Fibroblast of gingiva (primary cell): ENCODE measurements around the gene DGKA.
"Not testable (repeated sequence)": the region's sequence is repeated elsewhere in the genome, so short reads cannot be mapped to it uniquely, and the experiment has no call there.

Experiments
- DNase-seq: peaks from one replicate; pipeline ENCODE4 v3.0.0-alpha.2; 2011; ENCODE audit warnings: low read depth

The DGKA gene

GRCh38 chr12:55930771-55931316 is at the start of gene DGKA:
Gene DGKA (plus strand): TSS chr12:55931162. CDS start chr12:55936504, 5,342 bp downstream.
- DNase-seq, result peak; percentile 82

- DNase-seq, result no peak
Measured at GRCh38 chr12:55885113-55885512, 45.8 kb upstream of the DGKA start.

GRCh38 chr12:55891310-55891709 is 39.7 kb upstream of the DGKA start:
- no peak for DNase-seq

GRCh38 chr12:55893723-55894122 is 37.2 kb upstream of the DGKA start:
- DNase-seq, result no peak

- peak; percentile 14 for DNase-seq
Measured at GRCh38 chr12:55899082-55899481, 31.9 kb upstream of the DGKA start.

- DNase-seq, result no peak
Measured at GRCh38 chr12:55901881-55902490, 29.0 kb upstream of the DGKA start.

- peak; percentile 43 for DNase-seq
Measured at GRCh38 chr12:55906056-55906455, 24.9 kb upstream of the DGKA start.

- DNase-seq, result no peak
Measured at GRCh38 chr12:55908726-55909512, 22.0 kb upstream of the DGKA start.

- no peak for DNase-seq
Measured at GRCh38 chr12:55909513-55909884, 21.5 kb upstream of the DGKA start.

- DNase-seq, result no peak
Measured at GRCh38 chr12:55912908-55913307, 18.1 kb upstream of the DGKA start.

- no peak for DNase-seq
Measured at GRCh38 chr12:55915482-55915859, 15.5 kb upstream of the DGKA start.

GRCh38 chr12:55919032-55919431 is 11.9 kb upstream of the DGKA start:
- not testable (repeated sequence) for DNase-seq

GRCh38 chr12:55922126-55922525 is 8.8 kb upstream of the DGKA start:
- DNase-seq, result no peak

GRCh38 chr12:55923648-55924047 is 7.3 kb upstream of the DGKA start:
- not testable (repeated sequence) for DNase-seq

- DNase-seq, result no peak
Measured at GRCh38 chr12:55925371-55925770, 5.6 kb upstream of the DGKA start.

- DNase-seq, result no peak
Measured at GRCh38 chr12:55925870-55926737, 4.9 kb upstream of the DGKA start.

GRCh38 chr12:55926738-55927587 is 4.0 kb upstream of the DGKA start:
- DNase-seq, result peak; percentile 91

- DNase-seq, result peak; percentile 88
Measured at GRCh38 chr12:55927588-55928502, 3.1 kb upstream of the DGKA start, which contains the start of gene PYM1. Gene PYM1 (minus strand): TSS chr12:55927894. CDS start chr12:55927761, 133 bp downstream.

- no peak for DNase-seq
Measured at GRCh38 chr12:55929306-55929791, 1.6 kb upstream of the DGKA start.

GRCh38 chr12:55931317-55931779 is 386 bp downstream of the DGKA start:
- no peak for DNase-seq
